HG02642 (cell line): ENCODE data around the gene SMG6.
A peak's percentile ranks its signal among the peaks of the same experiment; 100 is the strongest.

Experiments
- ATAC-seq: cut with Tn5 transposase; IDR thresholded peaks from one replicate; pipeline ENCODE4 v1.9.1; 2021; ENCODE audit warnings: mild to moderate bottlenecking; ENCODE audit not compliant: unreplicated experiment, poor library complexity

SMG6 gene

GRCh38 chr17:2309338-2310154 is 6.0 kb upstream of the SMG6 start:
- no peak for ATAC-seq

GRCh38 chr17:2304931-2305330 is 1.3 kb upstream of the SMG6 start:
- no peak for ATAC-seq

GRCh38 chr17:2302778-2303203 is 794 bp downstream of the SMG6 start:
- no peak for ATAC-seq

- no peak for ATAC-seq
Measured at GRCh38 chr17:2299756-2300155, 3.8 kb downstream of the SMG6 start.

GRCh38 chr17:2299136-2299535 is 4.4 kb downstream of the SMG6 start:
- ATAC-seq, result no peak

- no peak for ATAC-seq
Measured at GRCh38 chr17:2297023-2297422, 6.6 kb downstream of the SMG6 start.

GRCh38 chr17:2295575-2295974 is 8.0 kb downstream of the SMG6 start:
- ATAC-seq, result no peak

GRCh38 chr17:2292100-2292499 is 11.5 kb downstream of the SMG6 start:
- ATAC-seq, result no peak

- ATAC-seq, result no peak
Measured at GRCh38 chr17:2289878-2290478, 13.6 kb downstream of the SMG6 start.

- ATAC-seq, result no peak
Measured at GRCh38 chr17:2283302-2283701, 20.3 kb downstream of the SMG6 start.

- no peak for ATAC-seq
Measured at GRCh38 chr17:2282297-2282873, 21.2 kb downstream of the SMG6 start.

GRCh38 chr17:2279707-2280106 is 23.9 kb downstream of the SMG6 start:
- no peak for ATAC-seq

- ATAC-seq, result no peak
Measured at GRCh38 chr17:2277429-2278170, 26.0 kb downstream of the SMG6 start.

- ATAC-seq, result no peak
Measured at GRCh38 chr17:2275722-2276121, 27.9 kb downstream of the SMG6 start.

- no peak for ATAC-seq
Measured at GRCh38 chr17:2274414-2274813, 29.2 kb downstream of the SMG6 start.

- ATAC-seq, result no peak
Measured at GRCh38 chr17:2271985-2272702, 31.4 kb downstream of the SMG6 start.

GRCh38 chr17:2267354-2267753 is 36.2 kb downstream of the SMG6 start:
- no peak for ATAC-seq

- ATAC-seq, result peak; percentile 13
Measured at GRCh38 chr17:2266865-2267228, 36.7 kb downstream of the SMG6 start.

- peak; percentile 70 for ATAC-seq
Measured at GRCh38 chr17:2266045-2266864, 37.3 kb downstream of the SMG6 start.
